NCI-H526 treated with DMSO at 0.1 percent for 48 hours (cell line): ENCODE data around the gene SPAG5.
A peak's percentile ranks its signal among the peaks of the same experiment; 100 is the strongest.
"Not testable (repeated sequence)": the region's sequence is repeated elsewhere in the genome, so short reads cannot be mapped to it uniquely, and the experiment has no call there.

Experiments used
- DNase-seq: peaks from one replicate; lab custom pipeline; 2025; lab: John Stamatoyannopoulos, UW

Gene SPAG5

DNA sequence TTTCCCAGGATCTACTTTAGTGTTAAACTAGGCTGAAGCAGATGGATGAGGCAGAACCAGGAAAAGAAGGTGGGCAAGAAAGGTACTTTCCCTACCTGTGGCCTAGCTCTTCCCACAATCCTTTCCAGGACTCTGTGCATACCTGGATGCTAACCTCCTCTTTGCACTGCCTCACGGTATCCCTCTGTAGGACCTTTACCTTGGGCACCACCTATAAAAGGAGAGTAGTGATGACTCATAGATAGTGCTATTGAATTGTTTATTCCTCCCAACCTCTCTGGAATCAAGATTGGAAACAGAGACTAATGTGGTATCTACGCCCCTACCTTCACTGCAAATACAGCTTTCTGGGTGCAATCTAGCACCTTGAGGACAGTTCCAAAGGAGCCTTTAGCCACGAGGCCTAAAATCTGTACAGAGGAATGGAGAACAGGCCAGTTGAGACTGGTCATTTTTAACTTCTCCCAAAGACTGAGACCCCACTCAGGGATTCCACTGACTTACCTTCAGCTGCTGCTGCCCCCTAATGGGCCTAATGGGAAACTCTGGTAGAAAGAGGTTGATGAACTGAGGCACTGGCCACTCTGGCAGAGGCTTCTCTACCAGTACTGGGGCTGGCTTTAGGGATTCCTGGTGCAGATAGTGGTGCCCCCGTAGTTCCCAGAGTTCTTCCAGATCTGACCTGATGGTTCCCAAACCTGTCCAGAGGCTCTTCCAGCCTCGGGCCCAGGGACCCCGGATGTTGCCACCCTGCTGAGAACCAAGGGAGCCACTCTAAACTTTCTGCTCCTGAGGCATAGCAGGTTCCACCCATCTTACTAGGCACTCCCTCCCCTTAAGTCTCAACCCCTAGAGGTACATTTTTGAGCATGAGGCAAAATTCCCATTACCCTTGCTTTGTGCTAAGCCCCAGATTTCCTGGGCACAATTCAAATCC lies 14.4 kb upstream of the SPAG5 start:
- DNase-seq, result no peak

DNA sequence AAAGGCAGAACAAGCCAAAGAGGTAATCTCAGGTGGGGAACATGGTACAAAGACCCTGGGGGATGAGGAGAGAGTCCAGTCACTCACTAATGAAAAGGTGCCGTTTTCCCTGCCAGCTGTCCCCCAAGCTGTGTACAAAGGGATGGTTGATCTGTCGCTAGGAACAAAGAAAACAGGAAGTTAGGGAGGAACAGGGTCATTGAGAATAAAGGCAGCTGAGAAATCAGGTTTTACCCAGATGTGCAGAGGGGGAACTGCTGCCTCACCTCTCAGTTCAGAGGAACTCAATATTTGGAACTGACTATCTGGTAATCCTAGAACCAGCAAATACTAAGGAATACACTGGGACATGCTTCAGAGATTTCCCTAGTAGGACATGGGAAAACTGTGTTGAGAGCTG lies 13.7 kb upstream of the SPAG5 start:
- DNase-seq, result no peak

DNA sequence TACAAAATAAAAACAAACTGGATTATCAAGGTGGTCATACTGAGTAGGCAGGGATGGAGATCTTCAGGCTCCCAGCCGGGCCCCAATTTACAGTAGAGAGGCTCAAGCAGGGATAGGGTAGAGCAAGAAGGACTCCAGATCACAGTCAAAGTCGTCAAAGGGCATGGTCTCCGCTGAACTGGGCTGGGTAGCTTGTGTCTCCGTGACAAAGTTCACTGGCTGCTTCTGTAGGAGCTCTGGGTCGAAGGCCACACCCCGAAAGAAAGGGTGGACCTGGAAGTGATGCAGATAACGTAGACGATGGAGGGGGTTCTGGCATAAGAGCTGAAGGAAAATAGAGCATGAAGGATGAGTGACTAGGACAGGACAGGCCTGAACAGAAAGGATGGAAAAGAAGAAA lies 11.6 kb upstream of the SPAG5 start:
- no peak for DNase-seq

DNA sequence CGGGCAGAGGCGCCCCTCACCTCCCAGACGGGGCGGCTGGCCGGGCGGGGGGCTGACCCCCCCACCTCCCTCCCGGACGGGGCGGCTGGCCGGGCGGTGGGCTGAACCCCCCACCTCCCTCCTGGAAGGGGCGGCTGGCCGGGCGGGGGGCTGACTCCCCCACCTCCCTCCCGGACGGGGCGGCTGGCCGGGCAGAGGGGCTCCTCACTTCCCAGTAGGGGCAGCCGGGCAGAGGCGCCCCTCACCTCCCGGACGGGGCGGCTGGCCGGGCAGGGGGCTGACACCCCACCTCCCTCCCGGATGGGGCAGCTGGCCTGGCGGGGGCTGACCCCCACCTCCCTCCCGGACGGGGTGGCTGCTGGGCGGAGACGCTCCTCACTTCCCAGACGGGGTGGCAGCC lies 5.2 kb upstream of the SPAG5 start:
- DNase-seq, result not testable (repeated sequence)

DNA sequence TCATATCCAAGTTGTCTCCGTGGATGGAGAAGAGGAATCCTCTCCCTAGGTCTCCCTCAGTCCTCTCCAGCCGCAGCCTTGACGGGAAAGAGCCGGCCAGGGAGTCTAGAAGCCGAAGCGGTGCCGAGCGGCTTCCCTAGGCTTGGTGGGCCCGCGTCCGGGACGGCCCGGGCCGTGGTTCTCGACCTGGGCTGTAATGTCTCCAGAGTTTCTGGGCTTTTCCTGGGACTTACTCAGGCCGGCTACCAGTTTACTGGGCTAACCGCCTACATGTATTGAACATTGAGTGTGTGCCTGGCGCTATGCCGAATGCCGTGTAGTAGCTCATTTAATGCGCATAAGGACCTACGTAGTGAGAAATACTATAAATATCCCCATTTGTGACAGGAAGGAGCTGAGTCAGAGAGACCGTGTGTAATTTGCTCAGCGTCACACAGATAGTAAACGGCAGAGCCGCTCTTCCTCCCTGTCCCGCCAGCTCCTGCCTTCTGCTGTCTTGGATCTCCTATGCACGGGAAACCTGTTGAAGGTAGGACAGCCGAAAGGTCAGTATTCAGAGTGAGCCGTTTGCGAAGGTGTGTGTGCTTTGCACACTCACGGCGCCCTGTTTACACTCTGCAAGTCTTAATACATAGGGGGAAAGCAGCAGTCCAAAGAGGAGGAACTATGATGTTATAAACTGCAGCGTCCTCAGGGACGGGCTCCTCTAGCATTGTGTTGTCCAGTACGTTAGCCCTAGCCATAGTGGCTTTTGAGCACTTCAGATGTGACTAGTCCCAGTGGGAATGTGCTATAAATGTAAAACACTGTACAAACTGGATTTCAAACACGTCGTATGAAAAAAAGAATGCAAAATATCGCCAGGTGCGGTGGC lies 723 bp upstream of the SPAG5 start:
- peak; percentile 88 for DNase-seq

DNA sequence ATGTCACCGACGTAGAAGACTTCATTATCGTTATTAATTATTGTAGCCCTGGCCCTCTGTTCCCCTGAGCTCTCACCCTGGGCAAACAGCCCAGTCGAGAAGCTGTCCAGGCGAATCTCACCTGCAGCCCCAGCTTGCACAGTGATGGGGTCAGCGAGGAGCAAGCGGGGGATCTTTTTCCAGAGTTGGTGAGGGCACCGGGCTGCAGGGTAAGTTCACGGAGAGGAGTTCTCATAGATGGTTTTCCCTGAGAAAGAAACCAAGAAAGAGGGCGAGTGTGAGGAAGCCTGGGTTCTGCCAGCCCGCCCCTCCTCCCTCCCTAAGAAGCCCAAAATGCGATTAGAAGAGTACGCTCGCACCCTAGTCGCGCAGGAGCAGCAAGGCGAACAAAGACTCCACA lies 436 bp downstream of the SPAG5 start:
- no peak for DNase-seq

DNA sequence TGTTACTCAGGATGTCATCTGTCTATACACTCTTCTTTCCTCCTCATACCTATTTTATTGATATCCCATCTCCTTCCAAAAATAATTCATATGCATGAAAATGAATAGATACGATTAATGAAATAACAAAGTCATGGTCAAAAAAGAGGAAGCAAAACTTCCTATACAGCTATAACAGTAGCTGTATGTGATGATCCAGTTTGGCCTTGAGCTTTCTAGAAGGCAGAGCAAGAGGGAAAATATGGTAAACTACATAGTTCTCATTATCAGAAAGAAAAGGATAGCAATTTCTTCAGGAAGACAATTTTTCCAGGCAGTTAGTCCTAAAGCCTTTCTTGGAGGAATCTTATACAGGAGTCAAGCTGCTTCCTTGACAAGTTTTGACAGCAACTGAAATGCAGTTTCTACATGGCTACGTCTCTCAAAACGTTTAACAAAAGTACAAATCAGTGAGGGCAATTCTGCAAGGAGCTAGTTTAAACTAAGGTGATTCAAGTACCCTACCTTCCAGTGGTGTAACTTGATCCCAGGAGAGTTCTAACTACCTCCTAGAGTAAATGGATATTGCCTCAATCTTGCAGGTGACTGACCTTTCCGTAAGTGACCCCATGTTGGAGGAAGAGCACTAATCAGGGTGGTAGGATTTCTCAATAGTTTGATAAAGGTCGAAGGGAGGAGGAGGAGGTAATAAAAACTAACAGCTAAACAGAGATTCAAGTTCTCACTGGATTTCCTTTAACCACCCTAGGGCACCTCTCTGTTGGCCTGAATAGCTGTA lies 1.0 kb downstream of the SPAG5 start:
- DNase-seq, result no peak

DNA sequence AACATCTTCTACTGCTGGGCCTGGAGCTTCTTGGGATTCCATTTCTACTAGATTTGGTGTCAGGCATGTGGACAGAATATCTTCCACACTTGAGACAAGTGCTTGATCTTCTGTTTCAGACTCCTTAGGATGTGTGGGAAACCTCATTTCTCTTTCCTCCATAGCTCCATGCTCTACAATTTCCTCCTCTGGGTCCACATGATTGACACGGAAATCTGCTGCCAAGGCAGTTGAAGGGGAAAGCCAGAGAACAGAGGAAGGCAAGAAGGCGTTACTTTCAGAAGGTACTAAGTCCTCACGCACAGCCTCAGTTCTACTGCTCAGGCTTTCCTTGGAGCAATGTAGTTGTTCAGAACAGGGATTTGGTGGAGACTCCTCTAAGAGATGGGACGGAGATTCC lies 6.6 kb downstream of the SPAG5 start:
- no peak for DNase-seq

DNA sequence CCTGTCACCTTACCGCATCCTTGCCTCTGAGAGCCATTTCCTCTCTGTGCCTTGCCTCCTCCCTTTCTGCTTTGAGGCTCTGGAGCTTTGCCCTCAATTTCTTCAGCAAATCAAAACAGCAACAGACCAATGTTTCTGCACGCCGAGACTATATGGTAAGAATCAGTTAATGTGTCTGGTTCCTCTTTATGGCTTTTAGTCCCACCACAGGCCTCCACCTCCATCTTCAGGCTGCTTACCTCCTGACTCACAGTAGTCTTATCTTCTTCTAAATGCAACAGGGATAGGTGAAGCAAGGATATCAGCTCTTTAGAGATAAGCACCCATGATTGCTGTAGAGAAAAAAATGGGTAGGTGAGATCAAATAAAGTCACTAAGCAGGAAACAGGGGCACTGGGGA lies 13.0 kb downstream of the SPAG5 start:
- DNase-seq, result no peak

DNA sequence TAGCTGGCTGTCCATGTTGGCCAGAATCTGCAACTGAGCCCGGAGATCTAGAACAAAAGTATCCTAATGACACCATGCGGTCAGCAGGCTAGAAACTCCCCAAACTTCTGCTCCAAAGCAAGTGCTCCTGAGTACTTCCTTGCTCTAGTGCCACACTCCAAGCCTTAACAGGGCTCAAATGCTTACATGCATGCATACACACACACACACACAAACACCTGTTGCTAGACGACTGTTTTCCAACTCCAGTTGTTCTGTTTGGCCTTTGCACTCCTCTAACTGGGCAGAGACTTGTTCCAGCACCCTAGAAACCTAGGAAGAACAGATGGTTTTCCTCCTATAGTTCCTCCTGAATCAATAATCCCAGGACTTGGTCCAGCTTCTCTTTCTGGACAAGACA lies 14.4 kb downstream of the SPAG5 start:
- DNase-seq, result no peak

DNA sequence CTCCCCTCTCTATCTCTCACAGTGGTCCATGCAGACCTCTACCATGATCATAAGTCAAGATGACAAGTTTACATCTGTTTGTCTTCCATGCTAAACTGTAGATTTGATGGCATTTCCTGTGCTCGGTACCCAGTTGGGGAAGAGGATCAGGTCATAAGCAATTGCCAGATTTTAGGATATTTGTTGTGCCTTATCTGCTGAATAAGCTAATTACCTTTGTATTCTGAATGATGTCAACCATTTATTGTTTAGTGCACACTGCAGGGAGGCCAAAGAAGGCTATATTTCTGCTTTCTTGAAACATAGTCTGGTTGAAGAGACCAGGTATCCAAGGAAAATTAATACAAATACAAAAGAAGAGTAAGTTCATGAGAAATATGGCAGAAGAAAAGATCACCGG lies 16.3 kb downstream of the SPAG5 start:
- DNase-seq, result no peak

DNA sequence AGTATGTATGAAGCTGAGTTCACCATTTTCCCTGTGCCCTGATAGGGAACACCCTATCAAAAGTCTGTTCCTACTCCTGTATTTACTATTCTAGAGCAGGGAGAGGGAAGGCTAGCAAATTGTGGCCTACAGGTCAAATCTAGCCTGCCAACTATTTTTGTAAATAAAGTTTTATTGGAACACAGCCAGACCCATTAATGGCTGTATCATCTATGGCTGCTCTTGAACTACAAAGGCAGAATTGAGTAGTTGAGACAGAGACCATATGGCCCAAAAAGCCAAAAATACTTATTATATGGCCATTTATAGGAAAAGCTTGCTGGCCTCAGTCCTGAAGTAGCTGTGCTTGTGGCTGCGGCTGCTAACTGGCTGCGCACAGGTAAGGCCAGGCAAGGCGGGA lies 17.9 kb downstream of the SPAG5 start:
- DNase-seq, result no peak

DNA sequence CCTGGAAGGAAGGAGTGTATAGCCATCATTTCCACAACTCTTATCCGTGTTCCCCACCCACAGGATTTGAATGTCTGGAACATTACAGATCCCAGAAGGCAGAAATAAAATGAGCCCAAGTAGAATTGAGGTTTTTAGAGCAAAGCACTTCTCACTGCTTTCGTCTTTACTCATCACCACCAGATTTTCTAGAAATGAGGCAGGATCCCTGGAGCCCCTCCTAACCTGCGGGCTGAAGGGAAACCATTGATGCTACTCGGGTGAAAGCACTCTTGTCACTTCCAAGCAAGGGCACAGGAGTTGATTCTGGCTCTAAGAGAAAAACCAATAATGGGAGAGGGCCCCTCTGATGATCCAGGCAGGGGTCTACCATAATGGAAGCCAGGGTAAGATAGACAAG lies 19.3 kb downstream of the SPAG5 start:
- no peak for DNase-seq

DNA sequence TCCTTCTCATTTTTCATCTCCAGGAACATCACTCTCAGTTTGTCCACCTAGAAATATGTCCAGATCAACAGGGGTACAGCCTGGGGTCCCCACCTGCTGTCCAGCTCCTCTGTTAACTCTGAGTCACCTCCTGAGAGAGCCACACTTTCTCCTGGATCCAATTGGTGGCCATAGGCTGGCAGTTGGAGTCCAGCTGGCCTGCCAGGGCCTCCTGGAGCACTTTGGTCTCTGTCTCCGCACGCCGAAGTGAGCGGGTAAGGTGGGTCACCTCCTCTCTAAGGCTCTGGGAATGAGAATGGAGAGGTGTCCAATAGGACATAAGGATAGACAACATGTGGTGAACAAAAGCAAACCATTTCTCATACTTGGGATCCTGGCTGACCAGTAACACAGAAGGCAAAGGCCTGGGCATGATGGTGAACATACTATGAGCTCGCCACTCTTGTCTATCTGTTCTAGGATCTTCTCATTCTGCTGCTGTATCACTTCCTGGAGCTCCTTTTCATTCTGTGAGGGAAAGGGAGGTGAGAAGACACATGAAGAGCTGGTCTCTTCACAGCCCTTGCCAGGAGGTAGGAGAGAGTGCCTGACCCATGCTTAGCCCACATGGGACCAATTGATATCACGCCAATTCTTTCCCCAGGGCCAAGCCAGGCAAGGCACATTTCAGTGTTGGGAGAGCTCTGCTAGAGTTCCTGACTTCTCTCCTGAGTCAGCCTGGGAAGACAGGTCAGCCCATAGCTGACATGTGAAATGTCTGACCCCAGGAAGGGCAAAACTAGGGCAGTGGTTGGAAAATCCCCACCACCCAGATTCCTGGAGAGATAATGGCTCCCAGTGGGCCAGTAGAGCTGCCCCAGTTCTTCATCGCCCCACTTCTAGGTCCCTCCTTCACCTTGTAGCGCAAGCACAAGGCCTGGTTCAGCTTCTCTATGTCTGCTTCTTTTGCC lies 20.3 kb downstream of the SPAG5 start:
- no peak for DNase-seq

DNA sequence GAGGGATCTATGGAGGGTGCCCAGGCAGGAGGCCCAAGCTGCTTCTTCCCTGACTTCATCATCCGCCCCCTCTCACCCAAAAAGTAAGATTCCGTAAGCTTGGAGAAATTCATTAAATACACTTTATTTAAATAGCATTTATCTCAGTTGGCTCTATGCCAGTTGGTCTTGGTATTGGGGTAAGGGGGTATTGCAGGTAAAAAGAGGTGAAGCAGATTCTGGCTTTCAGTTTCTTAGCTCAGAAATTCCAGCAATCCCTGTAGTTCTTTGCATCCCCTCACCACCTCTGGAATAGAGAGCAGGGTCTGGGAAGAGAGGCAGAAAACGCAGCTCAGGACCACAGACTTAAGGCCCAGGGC lies 21.4 kb downstream of the SPAG5 start:
- no peak for DNase-seq

DNA sequence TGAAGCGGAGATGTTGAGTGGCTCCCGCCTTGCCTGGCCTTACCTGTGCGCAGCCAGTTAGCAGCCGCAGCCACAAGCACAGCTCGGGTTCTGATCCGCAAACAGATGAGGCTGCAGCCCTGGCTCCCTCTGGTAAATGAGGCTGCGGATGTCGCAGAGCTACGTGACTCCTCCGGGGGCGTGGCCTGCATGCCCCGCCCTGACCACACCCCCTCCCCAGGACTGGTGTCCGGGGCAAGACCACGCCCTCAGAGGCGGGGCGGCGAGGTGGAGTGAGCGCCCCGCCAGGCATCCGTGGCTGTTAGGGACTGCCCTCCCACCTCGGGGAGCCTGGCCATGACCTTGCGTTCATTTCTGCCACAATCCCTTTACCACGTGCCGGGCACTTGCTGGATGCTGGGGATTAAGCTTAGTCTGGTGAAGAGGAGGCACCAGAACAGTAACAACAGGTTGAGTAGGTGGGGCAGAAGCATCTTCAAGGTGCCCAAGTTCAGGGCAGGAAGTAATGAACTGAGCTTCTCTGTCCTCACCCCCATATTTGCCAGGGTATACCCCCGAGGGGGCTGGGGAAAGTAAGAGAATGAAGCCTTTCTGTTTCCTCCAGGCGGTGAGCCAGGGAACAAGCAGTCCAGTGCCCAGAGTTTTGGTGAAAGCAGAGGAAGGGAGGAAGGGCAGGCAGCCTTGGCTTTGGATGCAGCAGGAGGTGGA lies 21.9 kb downstream of the SPAG5 start, which contains the start of gene ALDOC:
Gene ALDOC (minus strand): TSS at position 138 of the 708 bp plus-strand sequence. CDS start 1,363 bp downstream, outside the sequence.
- DNase-seq, result peak; percentile 92

DNA sequence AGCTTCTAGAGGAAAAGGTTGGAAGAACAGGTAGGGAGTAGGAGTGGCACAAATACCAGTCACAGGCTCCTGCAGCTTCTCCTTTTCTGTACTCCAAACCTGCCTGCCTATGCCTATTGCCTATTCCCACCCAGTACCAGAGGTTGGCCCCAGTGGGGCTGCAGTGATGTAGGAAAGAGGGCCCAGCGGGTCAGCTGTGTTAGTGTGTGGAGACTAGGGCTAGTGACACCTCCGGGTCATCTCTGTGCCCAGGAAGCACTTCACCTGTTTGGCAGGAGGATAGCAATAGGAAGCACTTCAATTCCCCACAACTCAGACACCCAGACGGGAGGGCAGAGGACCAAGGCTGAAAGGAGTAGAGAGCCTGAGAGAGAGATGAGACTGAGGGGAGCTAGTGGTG lies 22.8 kb downstream of the SPAG5 start:
- not testable (repeated sequence) for DNase-seq

DNA sequence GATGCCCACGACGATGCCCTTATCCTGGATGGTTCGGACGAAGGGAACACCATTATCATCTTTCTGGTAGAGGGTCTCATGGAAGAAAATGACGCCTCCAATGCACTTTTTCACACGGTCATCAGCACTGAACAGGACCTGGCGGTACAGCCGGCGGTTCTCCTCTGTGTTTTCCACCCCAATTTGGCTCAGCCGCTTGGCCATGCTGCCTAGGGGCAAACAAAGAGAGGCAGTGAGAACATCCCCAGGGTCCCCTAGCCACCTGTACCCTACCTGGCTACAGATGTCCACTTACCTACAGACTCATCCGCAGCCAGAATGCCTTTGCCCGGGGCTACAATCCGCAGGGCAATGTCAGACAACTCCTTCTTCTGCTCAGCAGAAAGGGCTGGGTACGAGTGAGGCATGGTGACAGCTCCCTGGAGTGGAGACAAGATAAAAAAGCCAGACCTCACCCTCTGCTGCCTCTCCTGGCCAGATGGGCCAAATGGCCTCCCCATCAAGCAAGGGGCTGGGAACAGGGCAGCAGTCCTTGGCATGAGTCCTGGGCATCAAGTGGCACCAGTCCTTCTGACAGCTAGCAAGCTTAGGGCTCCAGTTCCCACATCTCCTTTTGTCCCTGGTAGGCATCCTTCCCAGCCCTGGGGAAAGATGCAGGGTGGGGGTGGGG lies 23.6 kb downstream of the SPAG5 start:
- no peak for DNase-seq

DNA sequence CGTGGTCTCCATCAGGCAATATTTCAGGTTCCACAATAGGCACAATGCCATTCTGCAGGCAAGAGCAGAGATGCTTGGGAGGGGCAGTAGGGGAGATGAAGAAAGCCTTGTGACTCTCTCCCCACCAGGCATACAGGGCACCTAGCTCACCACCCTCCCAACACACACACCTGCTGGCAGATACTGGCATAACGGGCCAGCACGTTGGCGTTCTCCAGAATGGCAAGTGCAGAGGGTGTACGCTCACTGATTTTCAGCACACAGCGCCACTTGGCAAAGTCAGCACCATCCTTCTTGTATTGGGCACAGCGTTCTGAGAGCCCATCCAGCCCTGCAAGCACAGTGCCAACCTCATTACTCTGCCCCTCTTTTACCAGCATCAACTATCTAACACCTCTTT lies 24.3 kb downstream of the SPAG5 start:
- no peak for DNase-seq

DNA sequence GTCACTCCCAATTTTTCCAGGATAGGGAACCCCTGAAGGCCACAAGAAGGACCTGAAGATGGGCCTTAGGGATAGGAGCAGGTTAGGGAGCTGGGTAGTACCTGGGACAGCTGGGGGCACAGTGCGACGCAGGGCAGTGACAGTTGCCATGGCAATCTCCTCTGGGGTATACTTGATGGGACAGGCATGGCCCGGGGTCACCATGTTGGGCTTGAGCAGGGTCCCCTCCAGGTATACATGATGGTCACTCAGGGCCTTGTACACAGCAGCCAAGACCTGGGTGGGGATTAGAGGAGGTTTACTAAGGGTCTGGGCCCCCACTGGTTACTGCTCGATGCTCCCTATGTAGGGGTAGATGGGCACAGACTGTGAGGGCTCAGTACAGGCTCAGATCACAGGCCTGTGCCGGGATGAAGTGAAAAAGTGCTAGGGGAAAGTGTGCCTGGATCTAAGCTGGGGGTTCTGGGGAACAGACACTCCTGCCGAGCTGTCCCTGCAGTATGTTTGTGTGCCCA lies 24.8 kb downstream of the SPAG5 start:
- DNase-seq, result no peak
